Lung microvascular endothelial cell (primary cell): Measurements from ENCODE around the gene PTPN4. TPM values are rescaled to one million over a fixed set of nuclear protein-coding genes. Genes with fewer than 3 reads are reported as not detected.
"Not testable (repeated sequence)": the region's sequence is repeated elsewhere in the genome, so short reads cannot be mapped to it uniquely, and the experiment has no call there.

Experiments used
- DNase-seq, 2 donors: peaks; one replicate each; pipeline versions ENCODE4 v3.0.0 to v3.0.0-alpha.2; 2010; ENCODE audit warnings: low read depth in 2 of 2
- total RNA-seq: library from RNA; depleted of rRNA; stranded (reverse); fragments of >200 nt; gene quantifications from 2 replicates; pipeline ENCODE4 v1.2.1, GENCODE V29; 2014

The PTPN4 gene
- total RNA-seq, 1 donor from 2014 or later: 26.2 TPM

DNA sequence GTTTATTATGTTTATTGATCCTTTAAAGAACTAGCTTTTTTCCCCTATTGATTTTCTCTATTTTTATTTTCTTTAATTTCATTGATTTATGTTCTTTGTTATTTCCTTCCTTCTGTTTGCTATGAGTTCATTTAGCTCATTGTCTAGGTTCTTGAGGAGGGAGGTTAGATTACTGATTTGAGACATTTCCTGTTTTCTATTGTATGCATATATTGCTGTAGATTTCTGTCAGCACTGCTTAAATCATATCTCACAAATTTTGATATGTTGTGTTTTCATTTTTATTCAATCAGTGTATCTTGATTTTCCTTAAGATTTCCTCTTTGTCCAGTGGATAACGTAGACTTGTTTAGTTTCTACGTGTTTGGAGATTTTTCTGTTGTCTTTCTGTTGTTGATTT is 43.4 kb downstream of the PTPN4 start:
- DNase-seq: peak in 1 of 2 donors; percentile 40

DNA sequence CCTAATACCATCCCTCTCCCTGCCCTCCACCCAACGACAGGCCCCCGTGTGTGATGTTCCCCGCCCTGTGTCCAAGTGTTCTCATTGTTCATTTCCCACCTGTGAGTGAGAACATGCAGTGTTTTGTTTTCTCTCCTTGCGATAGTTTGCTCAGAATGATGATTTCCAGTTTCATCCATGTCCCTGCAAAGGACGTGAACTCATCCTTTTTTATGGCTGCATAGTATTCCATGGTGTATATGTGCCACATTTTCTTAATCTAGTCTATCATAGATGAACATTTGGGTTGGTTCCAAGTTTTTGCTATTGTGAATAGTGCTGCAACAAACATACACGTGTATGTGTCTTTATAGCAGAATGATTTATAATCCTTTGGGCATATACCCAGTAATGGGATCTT is 44.7 kb downstream of the PTPN4 start:
- DNase-seq: not testable (repeated sequence)

GRCh38 chr2:119808516-119809147 is 48.9 kb downstream of the PTPN4 start:
- peak in 1 of 2 donors; percentile 20 for DNase-seq

- peak; percentile 85 to 95 for DNase-seq
Measured at GRCh38 chr2:119809339-119810048, 49.8 kb downstream of the PTPN4 start.

DNA sequence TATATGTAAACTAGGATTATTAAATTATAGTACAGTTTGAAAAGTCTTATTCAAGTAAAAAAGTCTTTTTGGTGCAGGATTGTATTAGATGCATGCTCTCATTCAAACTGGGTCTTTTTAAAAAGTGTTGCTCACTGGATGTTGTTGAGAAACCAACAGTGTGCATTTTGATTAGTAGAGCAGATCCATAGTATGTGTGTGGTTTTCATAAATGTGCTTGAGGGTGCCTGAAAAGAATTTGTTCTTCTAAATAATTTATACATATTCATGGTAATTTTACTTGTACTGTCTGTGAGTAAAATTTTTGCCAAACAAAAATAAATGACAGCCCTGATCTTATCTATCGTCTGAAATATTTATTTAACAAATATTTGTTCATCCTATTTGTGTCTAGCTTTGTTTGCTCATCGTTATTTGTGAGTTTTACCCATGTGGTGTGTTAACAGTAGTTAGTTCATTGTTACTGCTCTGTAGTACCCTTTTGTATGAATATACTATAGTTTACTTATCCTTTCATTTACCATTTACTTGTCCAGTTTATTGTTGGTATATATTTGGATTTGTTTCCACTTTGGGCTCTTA is 50.4 kb downstream of the PTPN4 start:
- no peak for DNase-seq

DNA sequence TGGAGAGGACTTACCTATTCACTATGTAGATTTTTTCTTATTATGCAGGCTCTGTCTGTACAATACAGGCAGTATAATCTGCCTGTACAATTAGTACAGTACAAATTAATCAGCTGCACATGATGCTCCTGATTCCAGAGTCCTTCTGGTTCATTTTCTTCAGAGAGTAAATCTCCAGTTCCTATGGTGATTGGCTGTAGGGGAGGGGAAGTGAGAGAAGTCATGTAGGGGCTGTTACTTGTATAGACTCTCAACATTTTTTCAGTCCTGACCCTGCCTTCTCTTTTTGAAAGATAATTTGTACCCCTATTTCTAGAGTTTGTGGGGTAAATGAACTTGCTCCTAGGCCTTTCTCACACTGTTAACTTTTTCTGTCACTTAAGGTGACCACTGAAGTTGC is 54.5 kb downstream of the PTPN4 start:
- no peak for DNase-seq

DNA sequence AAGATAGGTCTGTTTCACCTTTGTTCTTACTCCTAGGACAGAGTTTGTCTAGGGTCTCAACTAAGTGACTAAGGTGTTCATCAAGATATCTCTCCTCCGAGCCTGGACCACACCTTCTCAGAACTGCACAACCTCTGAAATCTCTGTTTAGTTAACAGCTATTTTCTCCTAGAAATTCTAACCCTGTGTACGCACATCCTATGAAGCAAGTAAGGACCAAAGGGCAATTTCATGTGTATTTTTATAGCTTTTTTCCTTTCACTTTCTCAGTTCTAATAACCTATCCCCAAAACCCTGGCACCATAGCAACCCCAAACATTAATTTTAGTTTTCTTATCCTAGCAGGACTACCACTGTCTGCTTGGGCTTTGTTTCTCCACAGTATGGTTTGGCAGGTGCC is 59.1 kb downstream of the PTPN4 start:
- DNase-seq: no peak

DNA sequence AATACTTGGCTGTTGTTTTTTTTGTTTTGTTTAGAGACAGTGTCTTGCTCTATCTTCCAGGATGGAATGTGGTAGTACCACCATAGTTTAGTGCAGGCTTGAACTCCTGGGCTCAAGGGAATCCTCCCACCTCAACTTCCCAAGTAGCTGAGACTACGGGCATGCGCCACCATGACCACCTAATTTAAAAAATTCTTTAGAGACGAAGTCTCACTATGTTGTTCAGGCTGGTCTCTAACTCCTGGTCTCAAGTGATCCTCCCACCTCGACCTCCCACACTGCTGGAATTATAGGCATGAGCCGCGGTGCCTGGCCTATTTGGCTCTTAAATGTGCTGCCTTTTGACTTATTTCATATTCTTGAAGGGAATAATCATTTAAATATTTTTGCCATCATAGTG is 60.1 kb downstream of the PTPN4 start:
- no peak for DNase-seq

GRCh38 chr2:119820275-119820674 is 60.6 kb downstream of the PTPN4 start:
- peak; percentile 65 to 100 for DNase-seq

GRCh38 chr2:119821266-119821665 is 61.5 kb downstream of the PTPN4 start:
- DNase-seq: peak in 1 of 2 donors; percentile 68

DNA sequence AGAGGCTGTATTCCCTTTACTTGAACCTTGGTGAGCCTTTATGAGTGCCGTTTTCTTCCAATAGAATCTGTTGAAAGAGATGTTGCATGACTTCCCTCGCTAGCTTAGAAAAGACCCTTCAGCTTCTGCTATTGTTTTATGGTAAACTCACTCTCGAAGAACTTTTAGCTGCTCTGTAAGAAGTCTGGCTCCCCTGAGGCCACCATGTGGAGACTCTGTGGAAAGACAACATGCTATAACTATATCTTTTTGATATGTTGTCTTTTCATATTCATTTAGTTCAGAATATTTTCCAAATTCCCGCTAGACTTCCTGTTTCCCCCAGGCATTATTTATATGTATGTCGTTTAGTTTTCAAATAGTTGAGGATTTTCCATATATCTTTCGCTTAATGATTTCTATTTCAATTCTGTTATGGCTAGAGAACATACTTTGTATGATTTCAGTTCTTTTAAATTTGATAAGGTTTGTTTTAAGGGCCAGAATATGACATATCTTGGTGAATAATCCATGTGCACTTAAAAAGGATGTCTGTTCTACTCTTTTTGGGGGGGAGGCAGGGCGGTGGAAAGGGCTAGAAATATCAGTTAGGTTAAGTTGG is 64.1 kb downstream of the PTPN4 start:
- DNase-seq: peak; percentile 66 to 75

GRCh38 chr2:119826370-119826961 is 66.7 kb downstream of the PTPN4 start:
- DNase-seq: peak; percentile 30 to 66

DNA sequence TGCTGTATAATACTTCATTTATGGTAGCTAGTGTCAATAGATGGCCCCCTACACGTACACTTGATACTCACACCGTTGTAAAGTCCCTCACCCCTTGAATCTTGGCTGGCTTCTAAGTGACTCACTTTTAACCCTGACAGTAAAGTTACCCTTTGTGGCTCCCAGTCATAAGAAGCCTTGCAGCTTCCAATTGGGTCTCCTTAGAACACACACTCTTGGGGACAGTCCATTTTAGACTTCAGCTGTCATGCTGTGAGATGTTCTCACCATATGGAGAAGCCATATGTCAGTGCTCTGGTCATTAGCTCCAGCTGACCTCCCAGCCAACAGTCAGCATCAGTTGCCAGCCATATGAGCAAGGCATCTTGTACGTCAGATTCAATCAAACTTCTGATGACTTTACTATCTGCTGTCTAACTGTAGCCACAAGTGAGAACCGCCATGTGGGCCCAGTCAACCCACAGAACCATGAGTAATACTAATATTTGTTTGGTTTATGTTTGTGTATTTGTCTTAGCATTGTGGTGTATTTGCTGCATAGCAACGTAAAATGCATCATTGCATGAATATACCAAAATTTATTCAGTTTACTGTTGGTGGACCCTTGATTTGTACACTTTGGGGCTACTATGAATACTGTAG is 68.3 kb downstream of the PTPN4 start:
- peak in 1 of 2 donors; percentile 63 for DNase-seq

GRCh38 chr2:119836455-119837142 is 76.9 kb downstream of the PTPN4 start:
- no peak for DNase-seq

- no peak for DNase-seq
Measured at GRCh38 chr2:119837350-119837749, 77.6 kb downstream of the PTPN4 start.

GRCh38 chr2:119837759-119838158 is 78.0 kb downstream of the PTPN4 start:
- DNase-seq: peak in 1 of 2 donors; percentile 37

- peak in 1 of 2 donors; percentile 27 for DNase-seq
Measured at GRCh38 chr2:119838179-119838578, 78.5 kb downstream of the PTPN4 start.

- DNase-seq: no peak
Measured at GRCh38 chr2:119841550-119841949, 81.8 kb downstream of the PTPN4 start.

DNA sequence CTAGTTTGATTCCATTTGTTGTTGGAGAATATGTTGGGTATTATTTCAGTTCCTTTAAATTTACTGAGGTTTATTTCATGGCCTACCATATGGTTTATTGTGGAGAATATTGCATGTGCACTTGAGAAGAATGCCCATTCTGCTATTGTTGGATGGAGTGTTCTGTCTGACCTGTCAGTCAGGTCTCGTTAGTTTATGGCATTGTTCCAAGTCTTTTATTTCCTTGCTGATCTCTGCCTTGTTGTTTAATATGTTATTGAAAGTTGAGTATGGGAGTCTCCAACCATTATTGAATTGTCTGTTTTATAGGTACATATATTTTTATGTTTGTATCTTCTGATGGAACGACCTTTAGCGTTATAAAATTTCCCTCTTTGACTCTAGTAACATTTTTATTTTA is 86.3 kb downstream of the PTPN4 start:
- DNase-seq: peak; percentile 26 to 43

- DNase-seq: no peak
Measured at GRCh38 chr2:119849838-119850565, 90.3 kb downstream of the PTPN4 start.
